ENCODE measurements around the gene IFRD2.
A peak's percentile ranks its signal among the peaks of the same experiment; 100 is the strongest.
"Not testable (repeated sequence)": the region's sequence is repeated elsewhere in the genome, so short reads cannot be mapped to it uniquely, and the experiment has no call there.

The IFRD2 gene

GRCh38 chr3:50279255-50280016 is 12.8 kb downstream of the IFRD2 start:
- DNase-seq: no peak

GRCh38 chr3:50278880-50279224 is 13.4 kb downstream of the IFRD2 start, which contains the start of gene LSMEM2:
Gene LSMEM2, plus strand, starts transcription at chr3:50279087. Its CDS starts 27 bp downstream, at chr3:50279114.
- no peak for DNase-seq

DNA sequence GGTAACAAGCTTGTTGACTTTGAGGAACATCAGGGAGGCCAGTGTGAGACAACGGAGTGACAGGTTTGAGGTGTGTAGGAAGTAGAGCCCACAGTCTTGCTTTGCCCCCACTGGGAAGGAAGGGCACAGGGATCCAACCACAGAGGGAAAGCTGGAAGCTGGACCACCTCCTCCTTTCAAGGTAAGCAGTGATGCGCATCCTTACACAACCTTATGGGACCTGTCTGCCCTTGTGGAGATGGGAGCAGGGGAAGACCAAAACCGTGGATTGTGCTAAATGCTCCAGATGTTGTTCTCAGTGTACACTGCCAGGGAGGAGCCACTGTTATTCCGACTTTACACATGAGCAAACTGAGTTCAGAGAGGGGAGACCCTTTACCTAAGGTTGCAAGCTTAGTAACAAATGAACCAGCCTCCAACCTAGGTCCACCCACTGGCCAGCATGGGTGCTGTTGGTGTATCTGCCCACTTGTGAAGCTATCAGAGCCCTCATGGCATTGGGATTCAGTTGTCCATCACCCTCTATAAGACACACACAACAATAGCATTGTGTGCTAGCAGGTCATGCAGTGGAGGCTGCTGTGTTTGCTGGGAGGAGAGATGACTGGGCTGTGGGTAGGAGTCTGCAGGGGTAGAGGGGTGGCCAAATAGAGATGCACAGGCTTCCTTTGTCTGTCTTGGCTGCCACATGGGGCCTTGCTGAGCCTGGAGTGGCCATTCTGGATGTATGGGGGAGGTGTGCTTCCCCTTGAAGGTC is 13.9 kb downstream of the IFRD2 start:
- no peak for DNase-seq

GRCh38 chr3:50276762-50277101 is 15.5 kb downstream of the IFRD2 start:
- no peak for DNase-seq

- DNase-seq: peak; percentile 38
Observed at GRCh38 chr3:50275996-50276761, 16.1 kb downstream of the IFRD2 start.

- no peak for DNase-seq
Observed at GRCh38 chr3:50275141-50275995, 16.9 kb downstream of the IFRD2 start.

DNA sequence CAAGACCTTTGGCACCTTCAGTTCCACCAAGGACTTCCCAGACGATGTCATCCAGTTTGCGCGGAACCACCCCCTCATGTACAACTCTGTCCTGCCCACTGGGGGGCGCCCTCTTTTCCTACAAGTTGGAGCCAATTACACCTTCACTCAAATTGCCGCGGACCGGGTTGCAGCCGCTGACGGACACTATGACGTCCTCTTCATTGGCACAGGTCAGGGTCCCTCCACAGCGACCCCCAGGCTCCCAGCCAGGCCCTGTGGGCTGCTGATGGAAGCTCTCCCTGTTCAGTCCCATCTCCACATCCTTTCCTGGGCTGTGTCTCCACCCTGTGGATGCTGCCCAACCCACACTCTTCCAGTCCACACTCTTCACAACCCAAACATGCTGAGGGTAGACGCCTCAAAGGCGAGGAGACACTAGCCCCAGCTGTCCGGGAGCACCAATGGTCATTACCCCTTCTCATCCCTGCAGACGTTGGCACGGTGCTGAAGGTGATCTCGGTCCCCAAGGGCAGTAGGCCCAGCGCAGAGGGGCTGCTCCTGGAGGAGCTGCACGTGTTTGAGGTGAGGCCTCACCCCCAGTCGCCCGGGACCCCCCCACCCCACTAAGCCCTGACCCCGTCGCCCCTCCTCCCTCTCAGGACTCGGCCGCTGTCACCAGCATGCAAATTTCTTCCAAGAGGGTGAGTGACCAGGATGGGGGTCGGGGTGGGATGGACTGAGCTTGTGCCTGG is 17.7 kb downstream of the IFRD2 start:
- DNase-seq: peak; percentile 47

DNA sequence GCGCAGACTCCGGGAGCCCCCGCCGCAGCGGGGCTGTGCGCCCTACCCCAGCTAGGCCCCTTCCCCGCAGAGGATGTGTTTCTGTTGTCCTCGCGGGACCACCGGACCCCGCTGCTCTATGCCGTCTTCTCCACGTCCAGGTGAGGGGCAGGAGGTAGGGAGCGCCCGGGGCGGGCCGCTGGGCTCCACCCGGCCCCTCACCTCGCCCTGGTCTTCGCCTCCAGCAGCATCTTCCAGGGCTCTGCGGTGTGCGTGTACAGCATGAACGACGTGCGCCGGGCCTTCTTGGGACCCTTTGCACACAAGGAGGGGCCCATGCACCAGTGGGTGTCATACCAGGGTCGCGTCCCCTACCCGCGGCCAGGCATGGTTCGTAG is 18.6 kb downstream of the IFRD2 start:
- DNase-seq: no peak

DNA sequence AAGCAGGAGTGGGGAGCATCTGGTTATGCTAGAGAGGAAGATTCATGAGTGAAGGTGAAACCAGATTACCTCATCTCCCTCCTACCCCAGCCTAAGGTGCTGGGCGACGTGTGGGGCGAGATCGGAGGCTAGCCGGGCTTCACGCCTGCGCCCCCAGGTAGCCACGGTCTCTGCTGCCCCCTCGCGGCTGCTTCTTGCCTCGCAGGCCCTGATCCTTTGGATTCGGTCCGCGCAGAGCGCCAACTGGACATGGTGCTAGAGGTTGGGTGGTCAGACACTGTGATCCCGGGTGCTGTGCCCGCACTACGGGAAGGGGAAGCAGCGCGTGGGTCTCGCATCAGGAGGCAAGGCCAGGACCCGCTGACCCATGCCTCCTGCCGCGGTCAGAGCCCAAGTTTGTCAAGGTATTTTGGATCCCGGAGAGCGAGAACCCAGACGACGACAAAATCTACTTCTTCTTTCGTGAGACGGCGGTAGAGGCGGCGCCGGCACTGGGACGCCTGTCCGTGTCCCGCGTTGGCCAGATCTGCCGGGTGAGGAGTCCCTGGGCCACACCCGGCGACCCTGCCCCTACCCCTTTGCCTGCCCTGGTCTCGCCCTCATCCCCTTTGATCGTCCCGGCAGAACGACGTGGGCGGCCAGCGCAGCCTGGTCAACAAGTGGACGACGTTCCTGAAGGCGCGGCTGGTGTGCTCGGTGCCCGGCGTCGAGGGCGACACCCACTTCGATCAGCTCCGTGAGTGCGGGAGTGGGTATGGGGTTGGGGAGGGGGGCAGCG is 19.1 kb downstream of the IFRD2 start:
- peak; percentile 62 for DNase-seq

GRCh38 chr3:50272538-50272910 is 19.7 kb downstream of the IFRD2 start:
- DNase-seq: not testable (repeated sequence)

GRCh38 chr3:50271314-50271936 is 20.8 kb downstream of the IFRD2 start:
- no peak for DNase-seq

GRCh38 chr3:50270422-50271224 is 21.6 kb downstream of the IFRD2 start:
- no peak for DNase-seq

- no peak for DNase-seq
Observed at GRCh38 chr3:50269977-50270413, 22.2 kb downstream of the IFRD2 start.

DNA sequence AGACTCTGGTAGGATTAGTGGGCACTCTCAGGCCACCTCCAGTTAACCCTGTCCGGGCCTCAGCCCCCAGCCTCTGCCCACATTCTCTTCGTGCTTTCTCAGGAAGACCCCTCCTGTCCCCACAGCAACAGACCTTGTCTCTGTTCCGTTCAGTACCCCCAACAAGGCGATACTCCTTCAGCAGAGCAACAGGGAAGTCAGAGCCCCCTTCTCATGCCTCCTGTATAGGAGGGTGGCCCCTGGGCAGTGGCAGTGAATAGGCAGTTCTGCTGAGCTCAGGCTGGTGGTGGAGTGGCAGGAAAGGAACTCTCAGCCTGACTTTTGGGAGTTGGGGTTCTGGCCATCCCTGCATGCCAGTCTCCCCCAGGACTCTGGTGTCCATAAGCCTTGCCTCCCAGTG is 22.8 kb downstream of the IFRD2 start:
- DNase-seq: no peak

DNA sequence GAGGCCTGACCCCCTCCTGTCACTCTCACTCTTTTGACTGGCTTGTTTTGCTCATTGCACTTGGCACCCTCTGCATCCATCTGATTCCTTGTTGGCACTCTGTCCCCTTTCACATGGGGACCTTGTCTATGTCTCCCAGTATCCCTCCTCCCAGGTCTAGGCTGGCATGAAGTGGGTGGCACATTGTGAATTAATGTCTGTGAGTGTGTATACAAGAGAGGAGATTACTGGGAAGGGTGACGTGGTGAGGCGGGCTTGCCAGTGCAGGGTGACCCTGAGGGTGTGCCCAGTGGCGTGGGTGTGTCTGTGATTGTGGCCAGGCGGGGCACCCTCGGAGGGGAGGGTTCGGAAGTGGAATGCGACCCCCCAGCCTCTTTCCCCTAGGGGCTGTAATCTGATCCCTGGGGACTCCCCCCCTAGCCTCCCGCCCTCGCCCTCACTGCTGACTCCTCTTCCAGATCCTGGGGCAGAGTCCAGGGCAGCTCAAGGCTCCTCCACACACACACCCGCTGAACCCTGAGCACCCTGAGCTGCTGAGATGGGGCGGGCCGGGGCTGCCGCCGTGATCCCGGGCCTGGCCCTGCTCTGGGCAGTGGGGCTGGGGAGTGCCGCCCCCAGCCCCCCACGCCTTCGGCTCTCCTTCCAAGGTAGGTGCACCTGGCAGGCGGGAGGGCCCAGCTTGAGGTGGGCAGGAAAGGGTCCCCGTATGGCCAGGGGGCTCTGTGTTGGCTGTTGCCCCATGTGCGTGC is 23.4 kb downstream of the IFRD2 start, which contains the start of gene SEMA3B:
SEMA3B (plus strand) TSS at position 445 of the 749 bp plus-strand sequence; CDS start at position 539, 94 bp downstream.
- no peak for DNase-seq

- DNase-seq: no peak
Observed at GRCh38 chr3:50268276-50268675, 24.0 kb downstream of the IFRD2 start.

GRCh38 chr3:50267280-50267913 is 24.8 kb downstream of the IFRD2 start:
- DNase-seq: no peak

GRCh38 chr3:50266836-50267235 is 25.4 kb downstream of the IFRD2 start:
- DNase-seq: no peak
